ENCODE results near the gene UBA7.

DNA sequence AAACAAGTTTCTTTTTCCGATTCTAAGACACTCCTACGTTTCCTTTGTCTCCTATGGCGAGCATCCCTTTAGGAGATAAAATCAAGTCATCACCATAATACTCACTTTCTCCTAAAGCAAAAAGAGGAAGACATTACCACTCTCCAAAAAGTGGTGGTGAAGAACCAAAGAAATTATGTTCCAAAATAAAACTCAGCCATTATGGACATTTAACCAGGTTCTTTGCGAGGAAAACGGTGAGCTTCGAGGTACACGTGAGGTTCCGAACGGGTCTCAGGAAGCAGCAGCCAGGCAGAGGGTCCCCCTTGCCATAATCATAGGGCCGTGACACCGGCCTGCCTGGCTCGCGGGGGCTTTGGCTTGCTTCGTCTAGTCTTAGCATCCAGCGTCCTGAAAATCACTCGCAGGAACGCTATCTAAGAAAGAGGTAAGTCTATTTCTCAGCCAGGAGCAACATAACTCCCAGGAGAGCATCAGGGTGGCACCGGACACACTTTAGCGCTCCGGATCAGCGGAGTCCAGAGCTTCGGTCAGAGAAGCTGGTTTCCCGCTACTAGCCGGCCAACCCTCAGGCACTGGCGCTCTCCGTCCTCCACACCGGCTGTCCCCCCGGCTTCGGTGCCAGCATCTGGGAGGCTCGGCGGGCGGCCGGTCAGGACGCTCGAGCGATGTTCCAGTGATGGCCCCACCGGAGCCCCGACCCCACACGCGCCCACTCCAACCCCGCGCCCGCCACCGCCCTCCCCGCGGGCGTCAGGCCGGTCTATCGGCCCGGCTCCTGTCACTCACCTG, 28.0 kb downstream of the UBA7 start:
- TF ChIP-seq, protein P1, sequence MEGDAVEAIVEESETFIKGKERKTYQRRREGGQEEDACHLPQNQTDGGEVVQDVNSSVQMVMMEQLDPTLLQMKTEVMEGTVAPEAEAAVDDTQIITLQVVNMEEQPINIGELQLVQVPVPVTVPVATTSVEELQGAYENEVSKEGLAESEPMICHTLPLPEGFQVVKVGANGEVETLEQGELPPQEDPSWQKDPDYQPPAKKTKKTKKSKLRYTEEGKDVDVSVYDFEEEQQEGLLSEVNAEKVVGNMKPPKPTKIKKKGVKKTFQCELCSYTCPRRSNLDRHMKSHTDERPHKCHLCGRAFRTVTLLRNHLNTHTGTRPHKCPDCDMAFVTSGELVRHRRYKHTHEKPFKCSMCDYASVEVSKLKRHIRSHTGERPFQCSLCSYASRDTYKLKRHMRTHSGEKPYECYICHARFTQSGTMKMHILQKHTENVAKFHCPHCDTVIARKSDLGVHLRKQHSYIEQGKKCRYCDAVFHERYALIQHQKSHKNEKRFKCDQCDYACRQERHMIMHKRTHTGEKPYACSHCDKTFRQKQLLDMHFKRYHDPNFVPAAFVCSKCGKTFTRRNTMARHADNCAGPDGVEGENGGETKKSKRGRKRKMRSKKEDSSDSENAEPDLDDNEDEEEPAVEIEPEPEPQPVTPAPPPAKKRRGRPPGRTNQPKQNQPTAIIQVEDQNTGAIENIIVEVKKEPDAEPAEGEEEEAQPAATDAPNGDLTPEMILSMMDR (IDR thresholded peaks at IDR 0.05; ENCODE audit: insufficient read depth, low read length, poor library complexity, severe bottlenecking), result no peak
- no peak for TF ChIP-seq EZH2phosphoT487 (conservative IDR thresholded peaks at IDR 0.05; ENCODE audit: low read length)

All from SU-DHL-6 (cell line).